GM18868 (cell line): ENCODE data around the gene SRCAP.
A peak's percentile ranks its signal among the peaks of the same experiment; 100 is the strongest.

ENCODE experiments used
- ATAC-seq: cut with Tn5 transposase; IDR thresholded peaks from one replicate; pipeline ENCODE4 v1.9.1; 2021; ENCODE audit warnings: mild to moderate bottlenecking, moderate library complexity; ENCODE audit not compliant: unreplicated experiment

SRCAP gene

GRCh38 chr16:30769379-30770089, 70.6 kb downstream of the SRCAP start:
- no peak for ATAC-seq

DNA sequence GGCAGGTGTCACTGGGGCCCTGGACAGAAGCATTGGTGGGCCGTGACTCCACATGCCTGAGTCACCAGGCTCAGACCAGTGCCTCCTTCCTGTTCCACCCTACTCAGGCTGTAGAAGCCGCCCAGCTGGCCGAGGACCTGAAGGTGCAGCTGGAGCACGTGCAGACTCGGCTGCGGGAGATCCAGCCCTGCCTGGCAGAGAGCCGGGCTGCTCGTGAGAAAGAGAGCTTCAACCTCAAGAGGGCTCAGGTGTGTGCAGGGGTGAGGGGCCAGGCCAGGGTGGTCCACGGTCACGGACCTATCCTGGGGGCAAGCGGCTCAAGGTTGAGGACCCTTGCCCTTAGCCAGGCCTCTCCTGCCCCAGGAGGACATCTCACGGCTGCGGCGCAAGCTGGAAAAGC, 72.8 kb downstream of the SRCAP start:
- no peak for ATAC-seq

GRCh38 chr16:30773826-30774225, 74.9 kb downstream of the SRCAP start:
- ATAC-seq: no peak

- ATAC-seq: no peak
Observed at GRCh38 chr16:30774367-30775130, 75.6 kb downstream of the SRCAP start.

- ATAC-seq: no peak
Observed at GRCh38 chr16:30775131-30775391, 76.1 kb downstream of the SRCAP start.

- ATAC-seq: peak; percentile 66
Observed at GRCh38 chr16:30775392-30776188, 76.6 kb downstream of the SRCAP start.

GRCh38 chr16:30777591-30778297, 78.8 kb downstream of the SRCAP start:
- no peak for ATAC-seq

DNA sequence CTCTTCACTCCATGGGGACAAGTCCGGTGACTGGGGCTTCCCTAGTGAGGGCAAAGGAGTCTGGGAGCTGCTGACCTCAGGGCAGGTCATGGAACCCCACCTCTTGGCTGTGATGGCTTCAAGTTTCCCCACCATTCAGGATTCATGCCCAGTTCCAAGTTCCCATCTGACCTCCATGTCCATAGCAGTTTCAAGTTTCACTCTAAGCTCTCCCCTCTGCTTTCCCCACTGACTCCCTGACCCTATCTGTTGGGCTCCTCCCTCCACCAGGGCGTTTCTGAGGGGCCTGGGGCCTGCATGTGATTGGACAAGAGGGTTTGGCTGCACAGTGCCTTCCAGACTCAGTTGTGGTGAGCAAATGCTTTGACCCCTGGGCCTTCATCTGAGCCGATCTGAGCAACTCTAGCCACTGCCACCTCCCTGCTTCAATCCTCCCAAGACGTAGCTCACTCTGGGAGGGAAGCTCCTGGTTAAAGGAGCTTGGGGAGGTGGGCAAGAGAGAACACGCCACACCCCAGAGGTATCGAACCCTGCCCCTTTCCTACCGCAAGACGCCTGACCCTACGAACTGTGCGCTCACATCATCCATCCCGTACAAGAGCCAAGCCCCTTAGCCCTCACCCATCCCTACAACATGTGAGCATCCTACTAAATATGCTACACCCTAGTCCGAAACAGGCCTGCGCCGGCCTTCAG, 79.7 kb downstream of the SRCAP start:
- ATAC-seq: no peak

- no peak for ATAC-seq
Observed at GRCh38 chr16:30779596-30779995, 80.6 kb downstream of the SRCAP start.

DNA sequence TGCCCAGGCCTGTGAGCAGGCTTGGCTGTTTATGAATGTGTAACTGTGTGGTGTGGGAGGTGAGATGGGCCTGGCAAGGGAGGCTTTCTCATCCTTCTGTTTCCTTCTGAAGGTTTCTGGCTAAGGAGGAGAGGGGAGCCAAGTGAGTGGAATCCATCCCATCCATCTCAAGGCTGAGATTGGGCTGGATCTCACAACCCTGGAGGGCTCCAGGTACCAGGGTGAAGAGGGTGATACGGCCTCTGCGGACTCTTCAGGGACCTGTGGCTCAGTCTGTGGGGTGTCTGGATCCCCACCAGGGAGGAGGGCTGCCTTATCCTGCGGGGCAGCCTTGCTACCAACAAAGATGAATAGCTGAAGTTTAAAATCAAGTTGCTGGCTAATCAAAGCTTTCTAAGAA, 81.0 kb downstream of the SRCAP start:
- no peak for ATAC-seq

- no peak for ATAC-seq
Observed at GRCh38 chr16:30780549-30780948, 81.6 kb downstream of the SRCAP start.

- ATAC-seq: no peak
Observed at GRCh38 chr16:30782486-30783279, 83.7 kb downstream of the SRCAP start.

GRCh38 chr16:30783280-30784109, 84.5 kb downstream of the SRCAP start:
- no peak for ATAC-seq

DNA sequence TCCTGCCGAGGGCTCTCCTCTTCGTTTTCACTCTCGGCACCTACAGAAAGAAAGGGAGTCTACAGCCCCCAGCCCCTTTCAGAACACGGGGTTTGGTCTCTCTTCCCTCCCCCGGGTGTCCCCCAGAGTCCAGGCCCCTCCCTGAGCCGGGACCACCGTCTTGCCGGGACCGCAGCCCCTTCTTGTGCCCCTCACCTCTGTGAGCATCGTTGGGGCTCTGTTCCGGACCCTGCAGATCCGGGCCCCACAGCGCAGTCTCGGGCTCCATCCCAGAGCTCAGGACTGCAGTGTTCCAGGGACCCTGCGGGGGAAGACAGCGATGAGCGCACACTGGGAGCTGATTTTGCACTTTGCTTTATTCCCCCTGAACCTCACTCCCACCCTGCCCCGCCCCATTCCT, 85.2 kb downstream of the SRCAP start:
- ATAC-seq: no peak

DNA sequence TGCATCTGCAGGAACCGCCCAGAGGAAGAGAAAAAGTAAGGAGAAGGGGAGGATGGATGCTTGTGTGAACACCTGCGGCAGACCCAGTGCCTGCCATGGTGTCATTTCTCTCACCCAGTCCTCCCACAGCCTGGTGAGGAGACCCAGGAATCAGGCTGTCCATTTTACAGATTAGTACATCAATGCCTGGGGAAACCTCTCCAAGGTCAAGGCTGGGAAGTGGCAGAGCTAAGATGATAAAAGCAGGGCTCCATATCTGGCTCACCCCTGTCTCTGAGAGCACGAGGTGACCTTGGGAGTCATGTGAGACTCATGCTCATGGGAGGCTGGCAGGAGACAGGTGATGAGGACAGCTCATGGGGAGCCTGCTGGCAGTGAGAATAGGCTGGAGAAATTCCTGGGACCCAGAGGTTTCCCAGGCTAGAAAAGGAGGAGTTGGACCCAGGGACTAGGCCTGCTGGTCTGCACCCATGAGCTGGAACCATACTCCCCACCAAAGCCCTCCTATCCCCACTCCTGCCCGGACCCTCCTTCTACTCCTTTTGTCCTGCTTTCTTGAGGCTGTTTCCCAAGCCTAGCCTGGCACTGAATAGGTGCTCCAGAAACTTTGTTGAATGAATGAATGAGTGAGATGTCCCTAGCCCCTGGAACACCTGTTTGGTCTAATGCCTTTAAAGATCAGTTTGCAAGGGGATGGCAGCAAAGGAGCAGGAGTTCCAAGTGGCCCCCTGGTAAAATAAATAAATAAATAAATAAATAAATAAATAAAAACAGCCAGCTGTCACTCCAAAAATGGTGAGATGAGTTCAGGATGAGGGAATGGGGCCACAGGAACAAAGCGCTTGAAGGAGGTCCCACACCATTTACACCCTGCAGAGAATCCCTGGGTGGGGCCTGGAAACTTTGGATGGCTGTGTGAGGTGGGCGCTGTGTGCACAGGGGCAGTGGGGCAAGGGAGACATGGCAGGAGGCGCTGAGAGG, 86.4 kb downstream of the SRCAP start:
- no peak for ATAC-seq

GRCh38 chr16:30786115-30786935, 87.4 kb downstream of the SRCAP start:
- no peak for ATAC-seq
